Measurements from ENCODE around the gene ENOX1. TPM values are rescaled to one million over a fixed set of nuclear protein-coding genes. Genes with fewer than 3 reads are reported as not detected.
"Not testable (repeated sequence)": the region's sequence is repeated elsewhere in the genome, so short reads cannot be mapped to it uniquely, and the experiment has no call there.

The ENOX1 gene
- total and polyA plus RNA-seq, 9 donors, result 10.1 to 17.5 (median 12.2) TPM

- H3K4me3 ChIP-seq (ENCODE audit: low read length); H3K36me3 ChIP-seq (ENCODE audit: control insufficient read depth, insufficient read depth, low read length); DNase-seq; H3K27me3 ChIP-seq (ENCODE audit: control insufficient read depth, insufficient read depth, low read length); H3K9me3 ChIP-seq (replicated peaks; ENCODE audit: control insufficient read depth, low read depth, low read length); H3K27ac ChIP-seq (ENCODE audit: low read length); H3K4me1 ChIP-seq (ENCODE audit: control insufficient read depth, insufficient read depth, low read length): not testable (repeated sequence)
- WGBS (ENCODE audit: insufficient coverage), result 90% methylated on average over 3 of the region's 3 CpGs
Measured at GRCh38 chr13:43168434-43168833, 618.3 kb downstream of the ENOX1 start.

DNA sequence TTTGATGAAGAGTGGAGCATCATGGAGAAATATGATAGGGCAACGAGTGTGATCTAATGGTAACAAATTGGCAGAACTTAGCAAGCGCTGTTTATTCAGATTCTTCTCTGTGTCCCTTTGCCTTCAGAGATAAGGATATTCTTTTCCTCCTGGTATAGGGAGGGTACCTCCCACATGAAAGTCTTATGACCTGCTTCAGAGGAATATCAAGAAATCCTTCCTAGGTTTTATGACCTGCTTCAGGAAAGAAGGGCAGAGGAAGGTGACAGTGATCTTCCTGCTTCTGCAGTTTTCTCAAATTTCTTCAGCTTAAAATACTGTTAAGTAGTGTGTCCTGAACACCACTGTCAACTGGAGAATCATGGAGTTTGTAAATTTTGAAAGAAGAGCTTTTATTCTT, 619.0 kb downstream of the ENOX1 start:
- Histone ChIP-seq H3K4me1 (ENCODE audit: control insufficient read depth, insufficient read depth, low read length) (no peaks in the 10 kb centered on the region), H3K27ac (ENCODE audit: low read length) (no peak overlapping the region), H3K9me3 (replicated peaks; ENCODE audit: control insufficient read depth, low read depth, low read length) (peaks cover 3% of the 10 kb centered on the region), H3K4me3 (ENCODE audit: low read length) (no peak overlapping the region), H3K36me3 (ENCODE audit: control insufficient read depth, insufficient read depth, low read length) (no peaks in the 10 kb centered on the region), H3K27me3 (ENCODE audit: control insufficient read depth, insufficient read depth, low read length) (no peaks in the 10 kb centered on the region)
- no CpG with 5 or more reads among the region's 2 CpGs for WGBS (ENCODE audit: insufficient coverage)
- no peak for DNase-seq

- no peak overlapping the region for H3K27ac ChIP-seq (ENCODE audit: low read length)
- DNase-seq, result no peak
- no peak overlapping the region for H3K4me3 ChIP-seq (ENCODE audit: low read length)
- H3K27me3 ChIP-seq (ENCODE audit: control insufficient read depth, insufficient read depth, low read length), result no peaks in the 10 kb centered on the region
- WGBS (ENCODE audit: insufficient coverage), result 96% methylated on average over 3 of the region's 6 CpGs
- no peaks in the 10 kb centered on the region for H3K4me1 ChIP-seq (ENCODE audit: control insufficient read depth, insufficient read depth, low read length)
- H3K36me3 ChIP-seq (ENCODE audit: control insufficient read depth, insufficient read depth, low read length), result no peaks in the 10 kb centered on the region
- H3K9me3 ChIP-seq (replicated peaks; ENCODE audit: control insufficient read depth, low read depth, low read length), result peaks cover 3% of the 10 kb centered on the region
Measured at GRCh38 chr13:43166644-43167457, 619.9 kb downstream of the ENOX1 start.

Other genes starting within 250 kb of the ENOX1 start
- gene CCDC122, start 92.8 kb upstream of the ENOX1 start, total RNA-seq, result 2.8 TPM
- 1 to 10 TPM; 1.8 to 4.0 (median 3.1) TPM for gene CCDC122, start 92.8 kb upstream of the ENOX1 start, polyA plus RNA-seq (ENCODE audit: insufficient read depth in 1 of 8, insufficient read length in 8 of 8, low replicate concordance in 1 of 8)
- 1.5 TPM for gene LACC1, start 92.9 kb upstream of the ENOX1 start, total RNA-seq
- gene LACC1, start 92.9 kb upstream of the ENOX1 start, polyA plus RNA-seq (ENCODE audit: insufficient read depth in 1 of 8, insufficient read length in 8 of 8, low replicate concordance in 1 of 8), result 1 to 10 TPM; 1.4 to 2.3 (median 1.7) TPM

Data from muscle of leg (tissue), 11 donors.